Transverse colon (tissue), 3 donors: ENCODE data around the gene SYT17.

Experiments
- POLR2A ChIP-seq: fragments of 450-650 bp; IDR thresholded peaks from one replicate; pipeline ENCODE4 v1.6.1; 2016; ENCODE audit warnings: antibody characterized with exemption, mild to moderate bottlenecking, moderate library complexity
- TF ChIP-seq, protein P1 (sequence below), 5 experiments: fragments of 200-600 bp in 3 of 5; fragments of 450-650 bp in 2 of 5; sonication (generic) in 3 of 5; IDR thresholded peaks; 1 replicate in 2 of 5; 2 replicates in 3 of 5; pipeline ENCODE4 v1.5.1; 2016 to 2017; ENCODE audit warnings: antibody characterized with exemption in 5 of 5, inconsistent platforms in 3 of 5, mild to moderate bottlenecking in 2 of 5, moderate library complexity in 1 of 5

- TF ChIP-seq, protein P1, sequence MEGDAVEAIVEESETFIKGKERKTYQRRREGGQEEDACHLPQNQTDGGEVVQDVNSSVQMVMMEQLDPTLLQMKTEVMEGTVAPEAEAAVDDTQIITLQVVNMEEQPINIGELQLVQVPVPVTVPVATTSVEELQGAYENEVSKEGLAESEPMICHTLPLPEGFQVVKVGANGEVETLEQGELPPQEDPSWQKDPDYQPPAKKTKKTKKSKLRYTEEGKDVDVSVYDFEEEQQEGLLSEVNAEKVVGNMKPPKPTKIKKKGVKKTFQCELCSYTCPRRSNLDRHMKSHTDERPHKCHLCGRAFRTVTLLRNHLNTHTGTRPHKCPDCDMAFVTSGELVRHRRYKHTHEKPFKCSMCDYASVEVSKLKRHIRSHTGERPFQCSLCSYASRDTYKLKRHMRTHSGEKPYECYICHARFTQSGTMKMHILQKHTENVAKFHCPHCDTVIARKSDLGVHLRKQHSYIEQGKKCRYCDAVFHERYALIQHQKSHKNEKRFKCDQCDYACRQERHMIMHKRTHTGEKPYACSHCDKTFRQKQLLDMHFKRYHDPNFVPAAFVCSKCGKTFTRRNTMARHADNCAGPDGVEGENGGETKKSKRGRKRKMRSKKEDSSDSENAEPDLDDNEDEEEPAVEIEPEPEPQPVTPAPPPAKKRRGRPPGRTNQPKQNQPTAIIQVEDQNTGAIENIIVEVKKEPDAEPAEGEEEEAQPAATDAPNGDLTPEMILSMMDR (IDR thresholded peaks at IDR 0.05), result no peak
- TF ChIP-seq POLR2A, result no peak
Measured at GRCh38 chr16:19242186-19242585, 74.1 kb downstream of the SYT17 start.
